ENCODE measurements around the gene ZSCAN21.

ZSCAN21 gene

GRCh38 chr7:100101016-100101862 is 51.7 kb downstream of the ZSCAN21 start, which contains the start of the genes AP4M1 and MCM7:
TSS of gene AP4M1 (plus strand) at chr7:100101643. CDS start at chr7:100101715, 72 bp downstream.
TSS of gene MCM7 (minus strand) at chr7:100101397. CDS start at chr7:100101294, 103 bp downstream.
- FAIRE-seq: peak; percentile 95

GRCh38 chr7:100102950-100103840 is 53.6 kb downstream of the ZSCAN21 start:
- FAIRE-seq: no peak

- no peak for FAIRE-seq
These were observed 56.0 kb downstream of the ZSCAN21 start for GRCh38 chr7:100105534-100105933.

- FAIRE-seq: no peak
These were observed 57.1 kb downstream of the ZSCAN21 start for GRCh38 chr7:100106633-100107032.

- no peak for FAIRE-seq
These were observed 57.7 kb downstream of the ZSCAN21 start for GRCh38 chr7:100107125-100107737.

- FAIRE-seq: no peak
These were observed 58.3 kb downstream of the ZSCAN21 start for GRCh38 chr7:100107890-100108289.

- FAIRE-seq: no peak
These were observed 60.1 kb downstream of the ZSCAN21 start for GRCh38 chr7:100109521-100110163.

GRCh38 chr7:100111156-100111555 is 61.6 kb downstream of the ZSCAN21 start:
- FAIRE-seq: no peak

GRCh38 chr7:100111914-100112313 is 62.3 kb downstream of the ZSCAN21 start:
- FAIRE-seq: no peak
